HepG2 (cell line): ENCODE results near the gene AQP6. TPM values are rescaled to one million over a fixed set of nuclear protein-coding genes. Genes with fewer than 3 reads are reported as not detected.

Experiments used
- ATAC-seq: fragments of 200-7000 bp; cut with Tn5 transposase; 3 replicates; pipeline ENCODE4 v1.9.1; 2020; ENCODE audit warnings: mild to moderate bottlenecking, moderate library complexity
- BruUV-seq: library from RNA; stranded (reverse); fragments of 400-500 nt; replicated peaks from 2 replicates; lab custom pipeline; 2021; lab: Mats Ljungman, UMichigan
- CTCF ChIA-PET: fragments of 300-600 bp; formaldehyde crosslinking; extraction: SDS; loops from one replicate; lab custom pipeline; 2021; ENCODE audit warnings: low total read pairs, inconsistent platforms, low intra/inter-chr PET ratio; lab: Yijun Ruan, JAX
- POLR2A ChIA-PET: fragments of 350-600 bp; sonication (Branson Sonifier 250); formaldehyde crosslinking; loops from one replicate; lab custom pipeline; 2020; ENCODE audit warnings: antibody characterized with exemption, inconsistent platforms; lab: Yijun Ruan, JAX
- DNase-seq: peaks from one replicate; pipeline ENCODE4 v3.0.0-alpha.2; 2015; ENCODE audit warnings: low spot score
- FAIRE-seq: peaks from 3 replicates; lab custom pipeline; 2011; peaks lifted over from hg19 to GRCh38; lab: Jason Lieb, UNC
- H2AFZ ChIP-seq: one replicate; pipeline ENCODE4 v1.6.1; 2011; ENCODE audit warnings: low read length, inconsistent platforms
- H3K27ac ChIP-seq: fragments of 300-600 bp; 3 replicates; pipeline ENCODE4 v1.8.0; 2011; ENCODE audit warnings: mixed run types, mild to moderate bottlenecking, mixed read lengths, low read length, inconsistent platforms; ENCODE audit not compliant: insufficient read depth; ENCODE audit errors: extremely low read length
- H3K27me3 ChIP-seq, 2 experiments: fragments of 200-600 bp in 1 of 2; 2 replicates in 1 of 2; 3 replicates in 1 of 2; pipeline versions ENCODE4 v1.6.0 to v1.8.0; 2011; ENCODE audit warnings: low read length in 2 of 2, mild to moderate bottlenecking in 2 of 2, moderate library complexity in 2 of 2, inconsistent platforms in 1 of 2; ENCODE audit not compliant: insufficient read depth in 2 of 2, control insufficient read depth in 1 of 2
- H3K36me3 ChIP-seq, 2 experiments: fragments of 200-600 bp in 1 of 2; replicated peaks in 1 of 2; 2 replicates in 1 of 2; 3 replicates in 1 of 2; pipeline versions ENCODE4 v1.5.1 to v1.8.0; 2011; ENCODE audit warnings: low read length in 2 of 2, inconsistent platforms in 1 of 2; ENCODE audit not compliant: insufficient read depth in 2 of 2, control insufficient read depth in 1 of 2
- H3K4me1 ChIP-seq: 2 replicates; pipeline ENCODE4 v1.5.1; 2012; ENCODE audit warnings: low read length, inconsistent platforms; ENCODE audit not compliant: insufficient read depth
- H3K4me2 ChIP-seq: 2 replicates; pipeline ENCODE4 v1.6.0; 2011; ENCODE audit warnings: low read depth, low read length, inconsistent platforms
- H3K4me3 ChIP-seq, 3 experiments: fragments of 200-600 bp in 1 of 3; sonication (generic), shearing (Covaris generic) in 1 of 3; replicated peaks in 1 of 3; 2 replicates each; pipeline ENCODE4 v1.5.1; 2011 to 2016; ENCODE audit warnings: low read length in 3 of 3, inconsistent platforms in 2 of 3, low read depth in 2 of 3, mild to moderate bottlenecking in 2 of 3, control low read depth in 1 of 3, mixed read lengths in 1 of 3; ENCODE audit not compliant: insufficient read depth in 1 of 3
- H3K79me2 ChIP-seq: one replicate; pipeline ENCODE4 v1.6.1; 2011; ENCODE audit warnings: low read length, inconsistent platforms; ENCODE audit not compliant: insufficient read depth
- H3K9ac ChIP-seq: 2 replicates; pipeline ENCODE4 v1.6.0; 2011; ENCODE audit warnings: mild to moderate bottlenecking, low read depth, low read length, inconsistent platforms; ENCODE audit not compliant: insufficient read depth
- H3K9me3 ChIP-seq: 2 replicates; pipeline ENCODE4 v1.5.1; 2012; ENCODE audit warnings: mild to moderate bottlenecking, low read length
- H4K20me1 ChIP-seq: 2 replicates; pipeline ENCODE4 v1.6.0; 2011; ENCODE audit warnings: inconsistent platforms, mild to moderate bottlenecking, low read length, moderate library complexity; ENCODE audit not compliant: insufficient read depth
- CENPX ChIP-seq: sonication (generic); formaldehyde crosslinking; IDR thresholded peaks from 2 replicates; pipeline ENCODE4 v1.9.0; 2021; ENCODE audit warnings: mild to moderate bottlenecking, missing genetic modification reagents, moderate library complexity
- ELF3 ChIP-seq: IDR thresholded peaks from 2 replicates; pipeline ENCODE4 v1.6.1; 2016; ENCODE audit warnings: missing genetic modification reagents, missing compliant biosample characterization
- GATAD2A ChIP-seq: IDR thresholded peaks from 2 replicates; pipeline ENCODE4 v1.6.1; 2016
- GFI1 ChIP-seq: sonication (generic); formaldehyde crosslinking; IDR thresholded peaks from 2 replicates; pipeline ENCODE4 v1.5.0; 2020; ENCODE audit warnings: missing genetic modification reagents, mild to moderate bottlenecking, borderline replicate concordance
- KLF16 ChIP-seq, 2 experiments: sonication (generic) in 1 of 2; formaldehyde crosslinking in 1 of 2; IDR thresholded peaks; 2 replicates each; pipeline versions ENCODE4 v1.6.1 to v1.8.0; 2016 to 2023; ENCODE audit warnings: missing genetic modification reagents in 2 of 2, missing compliant biosample characterization in 1 of 2
- MEIS2 ChIP-seq: sonication (generic); formaldehyde crosslinking; IDR thresholded peaks from 2 replicates; pipeline ENCODE4 v1.9.0; 2021; ENCODE audit warnings: mild to moderate bottlenecking, missing genetic modification reagents
- PLRG1 ChIP-seq: fragments of 450-650 bp; conservative IDR thresholded peaks from 2 replicates; pipeline ENCODE4 v1.6.1; 2016
- SP5 ChIP-seq: IDR thresholded peaks from 2 replicates; pipeline ENCODE4 v1.6.1; 2016; ENCODE audit warnings: low read depth, borderline replicate concordance
- ZNF138 ChIP-seq: sonication (generic); formaldehyde crosslinking; IDR thresholded peaks from 2 replicates; pipeline ENCODE4 v1.5.0; 2020; ENCODE audit warnings: mild to moderate bottlenecking, low read depth, missing genetic modification reagents
- ZNF292 ChIP-seq: sonication (generic); formaldehyde crosslinking; IDR thresholded peaks from 2 replicates; pipeline ENCODE4 v1.8.1; 2022; ENCODE audit warnings: mild to moderate bottlenecking, low read depth, missing genetic modification reagents, borderline replicate concordance
- ZNF460 ChIP-seq: sonication (generic); formaldehyde crosslinking; IDR thresholded peaks from 2 replicates; pipeline ENCODE4 v1.5.1; 2020; ENCODE audit warnings: missing genetic modification reagents, mild to moderate bottlenecking, borderline replicate concordance
- ZNF615 ChIP-seq: sonication (generic); formaldehyde crosslinking; IDR thresholded peaks from 2 replicates; pipeline ENCODE4 v1.5.0; 2020; ENCODE audit warnings: mild to moderate bottlenecking, missing genetic modification reagents, borderline replicate concordance
- ZNF703 ChIP-seq: sonication (generic); formaldehyde crosslinking; IDR thresholded peaks from 2 replicates; pipeline ENCODE4 v1.5.1; 2020; ENCODE audit warnings: missing genetic modification reagents, mild to moderate bottlenecking, moderate library complexity, borderline replicate concordance
- ZNF83 ChIP-seq: sonication (generic); formaldehyde crosslinking; IDR thresholded peaks from 2 replicates; pipeline ENCODE4 v1.4.0; 2020; ENCODE audit warnings: missing genetic modification reagents, mild to moderate bottlenecking, borderline replicate concordance
- WGBS: methylation state at CpG from one replicate; pipeline ENCODE4 v1.1.6; 2017; ENCODE audit warnings: low lambda C conversion rate; 5-methylcytosine and 5-hydroxymethylcytosine counted together
- in situ Hi-C: cut with HindIII; loops from 2 replicates; pipeline ENCODE4 v1.10.0; 2017; ENCODE audit warnings: low pct_unique_long_range_greater_than_20kb; ENCODE audit not compliant: extremely low pct_ligation_motif_present
- intact Hi-C: fragments of 100-400 bp; cut with micrococcal nuclease; formaldehyde crosslinking; loops from one replicate; pipeline ENCODE4 v1.10.0; 2022; ENCODE audit not compliant: unreplicated experiment
- polyA plus RNA-seq, 8 experiments: library from polyadenylated mRNA; depleted of rRNA in 3 of 8; stranded (reverse) in 7 of 8; unstranded in 1 of 8; fragments of >200 nt; fragmentation: Illumina TruSeq in 4 of 8; extraction: Trizol in 4 of 8; gene quantifications; 2 replicates each; pipeline versions ENCODE4 v1.2.1 to v1.2.3, GENCODE V29; 2011 to 2016; ENCODE audit warnings: low read depth in 4 of 8, missing spikeins in 1 of 8, mixed read lengths in 1 of 8; ENCODE audit not compliant: insufficient read depth in 1 of 8
- total RNA-seq, 5 experiments: library from RNA; depleted of rRNA; stranded (reverse); fragments of >200 nt; fragmentation: Illumina TruSeq; extraction: Trizol; gene quantifications; 2 replicates each; pipeline ENCODE4 v1.2.3, GENCODE V29; 2016; ENCODE audit warnings: low read depth in 1 of 5
- TF ChIP-seq, protein P1 (sequence below): sonication (generic); formaldehyde crosslinking; IDR thresholded peaks from 2 replicates; pipeline ENCODE4 v1.4.0; 2020; ENCODE audit warnings: missing genetic modification reagents
- TF ChIP-seq, protein P2 (sequence below): IDR thresholded peaks from 2 replicates; pipeline ENCODE4 v1.6.1; 2016; ENCODE audit warnings: mild to moderate bottlenecking
- TF ChIP-seq, protein P3 (sequence below): sonication (generic); IDR thresholded peaks from 2 replicates; pipeline ENCODE4 v1.6.1; 2016; ENCODE audit warnings: low read depth, borderline replicate concordance

AQP6 gene
- total and polyA plus RNA-seq, 2 of the 13 experiments (the other 11 are each of a cell fraction or from before 2014, with no cell fraction given), result 0.32 to 1.3 TPM

DNA sequence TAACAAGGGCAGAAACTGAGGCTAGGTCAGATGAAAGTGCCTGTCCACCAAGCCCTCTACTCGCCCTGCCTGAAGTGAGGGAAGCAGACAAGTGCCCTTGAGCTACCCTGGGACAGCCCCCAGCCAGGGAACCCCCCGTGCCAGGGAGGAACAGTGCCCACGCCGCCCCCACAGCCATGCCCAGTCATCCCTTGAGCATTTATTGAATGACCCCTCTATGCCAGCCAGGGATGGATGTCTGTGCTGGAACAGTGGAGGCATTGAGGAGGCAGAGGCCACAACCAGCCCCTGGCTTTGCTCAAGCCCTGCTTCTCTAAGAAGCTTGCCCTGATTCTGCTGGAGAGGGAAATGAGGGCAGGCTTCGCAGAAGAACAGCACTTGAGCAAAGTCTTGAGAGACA lies 3.7 kb upstream of the AQP6 start:
- Histone ChIP-seq H3K4me1 (peaks cover 56% of the 10 kb centered on the region), H3K27ac (no peak overlapping the region), H3K79me2 (no peaks in the 10 kb centered on the region), H3K9ac (no peak overlapping the region), H3K4me3 (no peak overlapping the region), H2AFZ (no peak overlapping the region), H3K36me3 (no peaks in the 10 kb centered on the region), H3K9me3 (no peaks in the 10 kb centered on the region), H3K27me3 (peaks cover 6 to 65% of the 10 kb centered on the region in 2 experiments), H3K4me2 (no peak overlapping the region), H4K20me1 (no peaks in the 10 kb centered on the region)
- in situ Hi-C loops (no loop called here), intact Hi-C loops (no loop called here)
- BruUV-seq, result no TSS peak
- CTCF ChIA-PET, result interaction anchor here (3.5 to 3.9 kb wide), 2 partner anchors 88 to 101 kb away, joined by 43 to 65 read pairs; partner anchors contain the start of gene ASIC1
- no peak for ATAC-seq
- FAIRE-seq, result no peak
- POLR2A ChIA-PET, result interaction anchor here (3.0 kb wide), 1 partner anchor 11 kb away, joined by 24 read pairs; no protein-coding TSS in a partner anchor
- WGBS, result 88% methylated on average over 1 of the region's 5 CpGs
- DNase-seq, result no peak
- TF ChIP-seq SP5 (CRISPR knock-in tag) (no peak), GFI1 (CRISPR knock-in tag) (no peak), CENPX (no peak), ZNF460 (no peak), GATAD2A (CRISPR knock-in tag) (no peak), ZNF615 (CRISPR knock-in tag) (no peak), ELF3 (CRISPR knock-in tag) (no peak), MEIS2 (CRISPR knock-in tag) (no peak), KLF16 (CRISPR knock-in tag; IDR thresholded peaks at IDR 0.05) (no peak), ZNF292 (no peak), PLRG1 (no peak), ZNF83 (CRISPR knock-in tag) (no peak), ZNF703 (CRISPR knock-in tag) (no peak), ZNF138 (no peak)
- TF ChIP-seq, protein P1, sequence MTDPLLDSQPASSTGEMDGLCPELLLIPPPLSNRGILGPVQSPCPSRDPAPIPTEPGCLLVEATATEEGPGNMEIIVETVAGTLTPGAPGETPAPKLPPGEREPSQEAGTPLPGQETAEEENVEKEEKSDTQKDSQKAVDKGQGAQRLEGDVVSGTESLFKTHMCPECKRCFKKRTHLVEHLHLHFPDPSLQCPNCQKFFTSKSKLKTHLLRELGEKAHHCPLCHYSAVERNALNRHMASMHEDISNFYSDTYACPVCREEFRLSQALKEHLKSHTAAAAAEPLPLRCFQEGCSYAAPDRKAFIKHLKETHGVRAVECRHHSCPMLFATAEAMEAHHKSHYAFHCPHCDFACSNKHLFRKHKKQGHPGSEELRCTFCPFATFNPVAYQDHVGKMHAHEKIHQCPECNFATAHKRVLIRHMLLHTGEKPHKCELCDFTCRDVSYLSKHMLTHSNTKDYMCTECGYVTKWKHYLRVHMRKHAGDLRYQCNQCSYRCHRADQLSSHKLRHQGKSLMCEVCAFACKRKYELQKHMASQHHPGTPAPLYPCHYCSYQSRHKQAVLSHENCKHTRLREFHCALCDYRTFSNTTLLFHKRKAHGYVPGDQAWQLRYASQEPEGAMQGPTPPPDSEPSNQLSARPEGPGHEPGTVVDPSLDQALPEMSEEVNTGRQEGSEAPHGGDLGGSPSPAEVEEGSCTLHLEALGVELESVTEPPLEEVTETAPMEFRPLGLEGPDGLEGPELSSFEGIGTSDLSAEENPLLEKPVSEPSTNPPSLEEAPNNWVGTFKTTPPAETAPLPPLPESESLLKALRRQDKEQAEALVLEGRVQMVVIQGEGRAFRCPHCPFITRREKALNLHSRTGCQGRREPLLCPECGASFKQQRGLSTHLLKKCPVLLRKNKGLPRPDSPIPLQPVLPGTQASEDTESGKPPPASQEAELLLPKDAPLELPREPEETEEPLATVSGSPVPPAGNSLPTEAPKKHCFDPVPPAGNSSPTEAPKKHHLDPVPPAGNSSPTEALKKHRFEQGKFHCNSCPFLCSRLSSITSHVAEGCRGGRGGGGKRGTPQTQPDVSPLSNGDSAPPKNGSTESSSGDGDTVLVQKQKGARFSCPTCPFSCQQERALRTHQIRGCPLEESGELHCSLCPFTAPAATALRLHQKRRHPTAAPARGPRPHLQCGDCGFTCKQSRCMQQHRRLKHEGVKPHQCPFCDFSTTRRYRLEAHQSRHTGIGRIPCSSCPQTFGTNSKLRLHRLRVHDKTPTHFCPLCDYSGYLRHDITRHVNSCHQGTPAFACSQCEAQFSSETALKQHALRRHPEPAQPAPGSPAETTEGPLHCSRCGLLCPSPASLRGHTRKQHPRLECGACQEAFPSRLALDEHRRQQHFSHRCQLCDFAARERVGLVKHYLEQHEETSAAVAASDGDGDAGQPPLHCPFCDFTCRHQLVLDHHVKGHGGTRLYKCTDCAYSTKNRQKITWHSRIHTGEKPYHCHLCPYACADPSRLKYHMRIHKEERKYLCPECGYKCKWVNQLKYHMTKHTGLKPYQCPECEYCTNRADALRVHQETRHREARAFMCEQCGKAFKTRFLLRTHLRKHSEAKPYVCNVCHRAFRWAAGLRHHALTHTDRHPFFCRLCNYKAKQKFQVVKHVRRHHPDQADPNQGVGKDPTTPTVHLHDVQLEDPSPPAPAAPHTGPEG, result no peak
- TF ChIP-seq, protein P2, sequence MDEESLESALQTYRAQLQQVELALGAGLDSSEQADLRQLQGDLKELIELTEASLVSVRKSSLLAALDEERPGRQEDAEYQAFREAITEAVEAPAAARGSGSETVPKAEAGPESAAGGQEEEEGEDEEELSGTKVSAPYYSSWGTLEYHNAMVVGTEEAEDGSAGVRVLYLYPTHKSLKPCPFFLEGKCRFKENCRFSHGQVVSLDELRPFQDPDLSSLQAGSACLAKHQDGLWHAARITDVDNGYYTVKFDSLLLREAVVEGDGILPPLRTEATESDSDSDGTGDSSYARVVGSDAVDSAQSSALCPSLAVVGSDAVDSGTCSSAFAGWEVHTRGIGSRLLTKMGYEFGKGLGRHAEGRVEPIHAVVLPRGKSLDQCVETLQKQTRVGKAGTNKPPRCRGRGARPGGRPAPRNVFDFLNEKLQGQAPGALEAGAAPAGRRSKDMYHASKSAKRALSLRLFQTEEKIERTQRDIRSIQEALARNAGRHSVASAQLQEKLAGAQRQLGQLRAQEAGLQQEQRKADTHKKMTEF (CRISPR knock-in tag), result no peak
- TF ChIP-seq, protein P3, sequence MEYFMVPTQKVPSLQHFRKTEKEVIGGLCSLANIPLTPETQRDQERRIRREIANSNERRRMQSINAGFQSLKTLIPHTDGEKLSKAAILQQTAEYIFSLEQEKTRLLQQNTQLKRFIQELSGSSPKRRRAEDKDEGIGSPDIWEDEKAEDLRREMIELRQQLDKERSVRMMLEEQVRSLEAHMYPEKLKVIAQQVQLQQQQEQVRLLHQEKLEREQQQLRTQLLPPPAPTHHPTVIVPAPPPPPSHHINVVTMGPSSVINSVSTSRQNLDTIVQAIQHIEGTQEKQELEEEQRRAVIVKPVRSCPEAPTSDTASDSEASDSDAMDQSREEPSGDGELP, result no peak
